ENCODE data around the gene GRPEL1. TPM values are rescaled to one million over a fixed set of nuclear protein-coding genes. Genes with fewer than 3 reads are reported as not detected.
A peak's percentile ranks its signal among the peaks of the same experiment; 100 is the strongest.

The GRPEL1 gene
- total and polyA plus RNA-seq, 2 of the 13 experiments (the other 11 are each of a cell fraction or from before 2014, with no cell fraction given) = 32.3 to 141 TPM

DNA sequence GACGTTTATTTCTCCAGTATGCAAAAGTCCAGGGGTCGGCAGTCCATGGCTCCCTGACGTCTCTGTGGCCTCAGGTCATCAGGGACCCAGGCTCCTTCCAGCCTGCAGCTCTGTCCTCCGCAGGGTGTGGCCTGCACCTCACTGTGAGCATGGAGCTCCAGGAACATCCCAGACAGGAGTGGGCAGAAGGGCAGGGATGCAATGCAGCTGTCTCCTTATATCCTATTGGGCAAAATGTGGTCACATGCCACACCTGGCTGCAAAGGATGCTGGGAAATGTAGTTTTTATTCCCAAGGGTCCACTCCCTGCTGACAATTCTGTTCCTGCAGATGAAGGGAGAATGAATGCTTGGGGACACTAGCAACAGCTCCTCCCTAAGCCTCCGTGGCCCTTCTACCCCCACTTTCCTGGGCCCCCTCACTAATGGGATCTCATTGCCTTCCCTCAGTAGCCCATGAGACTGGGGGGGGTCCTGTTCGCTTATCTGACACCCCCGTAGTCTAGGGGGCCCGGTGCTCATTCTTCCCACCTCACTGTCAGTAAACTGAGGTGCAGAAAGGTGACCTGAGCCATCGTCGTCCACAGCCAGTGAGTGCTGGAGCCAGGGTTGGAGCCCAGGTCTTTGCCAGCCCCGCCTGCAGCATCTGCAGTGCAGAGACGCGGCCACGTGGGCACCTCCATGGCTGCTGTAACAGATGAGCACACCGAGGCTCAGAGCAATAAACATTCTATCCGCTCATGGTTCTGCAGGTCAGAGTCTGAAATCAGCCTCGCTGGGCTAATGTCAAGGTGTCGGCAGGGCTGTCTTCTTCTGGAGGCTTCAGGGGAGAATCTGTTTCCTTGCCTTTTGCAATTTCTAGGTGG lies 5.9 kb upstream of the GRPEL1 start (continued):
- TF ChIP-seq, protein P1, sequence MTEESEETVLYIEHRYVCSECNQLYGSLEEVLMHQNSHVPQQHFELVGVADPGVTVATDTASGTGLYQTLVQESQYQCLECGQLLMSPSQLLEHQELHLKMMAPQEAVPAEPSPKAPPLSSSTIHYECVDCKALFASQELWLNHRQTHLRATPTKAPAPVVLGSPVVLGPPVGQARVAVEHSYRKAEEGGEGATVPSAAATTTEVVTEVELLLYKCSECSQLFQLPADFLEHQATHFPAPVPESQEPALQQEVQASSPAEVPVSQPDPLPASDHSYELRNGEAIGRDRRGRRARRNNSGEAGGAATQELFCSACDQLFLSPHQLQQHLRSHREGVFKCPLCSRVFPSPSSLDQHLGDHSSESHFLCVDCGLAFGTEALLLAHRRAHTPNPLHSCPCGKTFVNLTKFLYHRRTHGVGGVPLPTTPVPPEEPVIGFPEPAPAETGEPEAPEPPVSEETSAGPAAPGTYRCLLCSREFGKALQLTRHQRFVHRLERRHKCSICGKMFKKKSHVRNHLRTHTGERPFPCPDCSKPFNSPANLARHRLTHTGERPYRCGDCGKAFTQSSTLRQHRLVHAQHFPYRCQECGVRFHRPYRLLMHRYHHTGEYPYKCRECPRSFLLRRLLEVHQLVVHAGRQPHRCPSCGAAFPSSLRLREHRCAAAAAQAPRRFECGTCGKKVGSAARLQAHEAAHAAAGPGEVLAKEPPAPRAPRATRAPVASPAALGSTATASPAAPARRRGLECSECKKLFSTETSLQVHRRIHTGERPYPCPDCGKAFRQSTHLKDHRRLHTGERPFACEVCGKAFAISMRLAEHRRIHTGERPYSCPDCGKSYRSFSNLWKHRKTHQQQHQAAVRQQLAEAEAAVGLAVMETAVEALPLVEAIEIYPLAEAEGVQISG (CRISPR knock-in tag; IDR thresholded peaks at IDR 0.05) = peak; percentile 53
- TF ChIP-seq ZNF260 (CRISPR knock-in tag; IDR thresholded peaks at IDR 0.05; ENCODE audit: borderline replicate concordance, low read depth) (no peak), TAF15 (IDR thresholded peaks at IDR 0.05; ENCODE audit: low read depth, low read length, poor library complexity, severe bottlenecking) (no peak), ARNT (IDR thresholded peaks at IDR 0.05) (no peak), ATAD3A (CRISPR knock-in tag; IDR thresholded peaks at IDR 0.05) (no peak), ZNF296 (CRISPR knock-in tag; conservative IDR thresholded peaks at IDR 0.05) (no peak), ZBTB21 (CRISPR knock-in tag; IDR thresholded peaks at IDR 0.05) (no peak), DPF2 (CRISPR knock-in tag; IDR thresholded peaks at IDR 0.05; ENCODE audit: borderline replicate concordance, low read depth) (no peak), CBX5 (CRISPR knock-in tag; IDR thresholded peaks at IDR 0.05; ENCODE audit: borderline replicate concordance) (0 out of 2 replicates have a peak, but pooled peaks have one; percentile 22), SUZ12 (IDR thresholded peaks at IDR 0.05; ENCODE audit: low read depth, low read length) (peak; percentile 79), ZNF850 (CRISPR knock-in tag; conservative IDR thresholded peaks at IDR 0.05) (no peak), CHD2 (IDR thresholded peaks at IDR 0.05; ENCODE audit: low read depth, low read length) (0 out of 2 replicates have a peak, but pooled peaks have one; percentile 35), FOXP1 (IDR thresholded peaks at IDR 0.05) (no peak), FOXP1 (CRISPR knock-in tag; IDR thresholded peaks at IDR 0.05) (no peak), ZNF510 (CRISPR knock-in tag; IDR thresholded peaks at IDR 0.05; ENCODE audit: low read depth) (no peak), THAP11 (CRISPR knock-in tag; IDR thresholded peaks at IDR 0.05) (peak; percentile 99)
- TF ChIP-seq, protein P2, sequence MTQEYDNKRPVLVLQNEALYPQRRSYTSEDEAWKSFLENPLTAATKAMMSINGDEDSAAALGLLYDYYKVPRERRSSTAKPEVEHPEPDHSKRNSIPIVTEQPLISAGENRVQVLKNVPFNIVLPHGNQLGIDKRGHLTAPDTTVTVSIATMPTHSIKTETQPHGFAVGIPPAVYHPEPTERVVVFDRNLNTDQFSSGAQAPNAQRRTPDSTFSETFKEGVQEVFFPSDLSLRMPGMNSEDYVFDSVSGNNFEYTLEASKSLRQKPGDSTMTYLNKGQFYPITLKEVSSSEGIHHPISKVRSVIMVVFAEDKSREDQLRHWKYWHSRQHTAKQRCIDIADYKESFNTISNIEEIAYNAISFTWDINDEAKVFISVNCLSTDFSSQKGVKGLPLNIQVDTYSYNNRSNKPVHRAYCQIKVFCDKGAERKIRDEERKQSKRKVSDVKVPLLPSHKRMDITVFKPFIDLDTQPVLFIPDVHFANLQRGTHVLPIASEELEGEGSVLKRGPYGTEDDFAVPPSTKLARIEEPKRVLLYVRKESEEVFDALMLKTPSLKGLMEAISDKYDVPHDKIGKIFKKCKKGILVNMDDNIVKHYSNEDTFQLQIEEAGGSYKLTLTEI (CRISPR knock-in tag; conservative IDR thresholded peaks at IDR 0.05) = no peak
- TF ChIP-seq, protein P3, sequence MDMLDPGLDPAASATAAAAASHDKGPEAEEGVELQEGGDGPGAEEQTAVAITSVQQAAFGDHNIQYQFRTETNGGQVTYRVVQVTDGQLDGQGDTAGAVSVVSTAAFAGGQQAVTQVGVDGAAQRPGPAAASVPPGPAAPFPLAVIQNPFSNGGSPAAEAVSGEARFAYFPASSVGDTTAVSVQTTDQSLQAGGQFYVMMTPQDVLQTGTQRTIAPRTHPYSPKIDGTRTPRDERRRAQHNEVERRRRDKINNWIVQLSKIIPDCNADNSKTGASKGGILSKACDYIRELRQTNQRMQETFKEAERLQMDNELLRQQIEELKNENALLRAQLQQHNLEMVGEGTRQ (IDR thresholded peaks at IDR 0.05; ENCODE audit: low read depth, low read length) = peak; percentile 97
- TF ChIP-seq, protein P3 (CRISPR knock-in tag; IDR thresholded peaks at IDR 0.05; ENCODE audit: borderline replicate concordance) = peak; percentile 97; the same call in 1 of the 2 replicates
- TF ChIP-seq, protein P4, sequence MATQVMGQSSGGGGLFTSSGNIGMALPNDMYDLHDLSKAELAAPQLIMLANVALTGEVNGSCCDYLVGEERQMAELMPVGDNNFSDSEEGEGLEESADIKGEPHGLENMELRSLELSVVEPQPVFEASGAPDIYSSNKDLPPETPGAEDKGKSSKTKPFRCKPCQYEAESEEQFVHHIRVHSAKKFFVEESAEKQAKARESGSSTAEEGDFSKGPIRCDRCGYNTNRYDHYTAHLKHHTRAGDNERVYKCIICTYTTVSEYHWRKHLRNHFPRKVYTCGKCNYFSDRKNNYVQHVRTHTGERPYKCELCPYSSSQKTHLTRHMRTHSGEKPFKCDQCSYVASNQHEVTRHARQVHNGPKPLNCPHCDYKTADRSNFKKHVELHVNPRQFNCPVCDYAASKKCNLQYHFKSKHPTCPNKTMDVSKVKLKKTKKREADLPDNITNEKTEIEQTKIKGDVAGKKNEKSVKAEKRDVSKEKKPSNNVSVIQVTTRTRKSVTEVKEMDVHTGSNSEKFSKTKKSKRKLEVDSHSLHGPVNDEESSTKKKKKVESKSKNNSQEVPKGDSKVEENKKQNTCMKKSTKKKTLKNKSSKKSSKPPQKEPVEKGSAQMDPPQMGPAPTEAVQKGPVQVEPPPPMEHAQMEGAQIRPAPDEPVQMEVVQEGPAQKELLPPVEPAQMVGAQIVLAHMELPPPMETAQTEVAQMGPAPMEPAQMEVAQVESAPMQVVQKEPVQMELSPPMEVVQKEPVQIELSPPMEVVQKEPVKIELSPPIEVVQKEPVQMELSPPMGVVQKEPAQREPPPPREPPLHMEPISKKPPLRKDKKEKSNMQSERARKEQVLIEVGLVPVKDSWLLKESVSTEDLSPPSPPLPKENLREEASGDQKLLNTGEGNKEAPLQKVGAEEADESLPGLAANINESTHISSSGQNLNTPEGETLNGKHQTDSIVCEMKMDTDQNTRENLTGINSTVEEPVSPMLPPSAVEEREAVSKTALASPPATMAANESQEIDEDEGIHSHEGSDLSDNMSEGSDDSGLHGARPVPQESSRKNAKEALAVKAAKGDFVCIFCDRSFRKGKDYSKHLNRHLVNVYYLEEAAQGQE (IDR thresholded peaks at IDR 0.05; ENCODE audit: borderline replicate concordance in 1 of 2, low read depth in 1 of 2, low read length in 2 of 2) = no peak

Data from HepG2 (cell line).